NCI-H2107 (cell line): ENCODE measurements around the gene TPCN2.

Experiments
- DNase-seq: peaks from one replicate; lab custom pipeline; 2025; lab: John Stamatoyannopoulos, UW

Gene TPCN2

GRCh38 chr11:69167130-69167915, 118.6 kb downstream of the TPCN2 start:
- DNase-seq: no peak

- DNase-seq: no peak
Observed at GRCh38 chr11:69167916-69168691, 119.4 kb downstream of the TPCN2 start.

- DNase-seq: no peak
Observed at GRCh38 chr11:69169479-69169878, 120.7 kb downstream of the TPCN2 start.

GRCh38 chr11:69170704-69171103, 122.0 kb downstream of the TPCN2 start:
- no peak for DNase-seq

GRCh38 chr11:69171476-69172240, 122.9 kb downstream of the TPCN2 start:
- DNase-seq: no peak

GRCh38 chr11:69172674-69173073, 123.9 kb downstream of the TPCN2 start:
- no peak for DNase-seq

GRCh38 chr11:69173331-69173730, 124.6 kb downstream of the TPCN2 start:
- DNase-seq: no peak

GRCh38 chr11:69173925-69174581, 125.3 kb downstream of the TPCN2 start:
- no peak for DNase-seq

GRCh38 chr11:69174841-69175240, 126.1 kb downstream of the TPCN2 start:
- DNase-seq: no peak

- no peak for DNase-seq
Observed at GRCh38 chr11:69178819-69179482, 130.2 kb downstream of the TPCN2 start.

GRCh38 chr11:69180226-69180625, 131.5 kb downstream of the TPCN2 start:
- DNase-seq: no peak

GRCh38 chr11:69180726-69181125, 132.0 kb downstream of the TPCN2 start:
- DNase-seq: no peak

- no peak for DNase-seq
Observed at GRCh38 chr11:69183613-69184012, 134.9 kb downstream of the TPCN2 start.
